SHP77 (cell line): ENCODE data around the gene GCKR.

Experiments
- DNase-seq, 2 experiments: peaks; one replicate each; lab custom pipeline; 2025; lab: John Stamatoyannopoulos, UW

The GCKR gene

GRCh38 chr2:27496357-27497287 is at the start of gene GCKR:
Gene GCKR (plus strand): TSS chr2:27496839. CDS start chr2:27496905, 66 bp downstream.
- DNase-seq: no peak

- DNase-seq: no peak
Measured at GRCh38 chr2:27448381-27448780, 48.3 kb upstream of the GCKR start.

- no peak for DNase-seq
Measured at GRCh38 chr2:27451095-27451494, 45.5 kb upstream of the GCKR start.

- no peak for DNase-seq
Measured at GRCh38 chr2:27453968-27454367, 42.7 kb upstream of the GCKR start.

- no peak for DNase-seq
Measured at GRCh38 chr2:27461118-27461517, 35.5 kb upstream of the GCKR start.

- no peak for DNase-seq
Measured at GRCh38 chr2:27464443-27464842, 32.2 kb upstream of the GCKR start.

- no peak for DNase-seq
Measured at GRCh38 chr2:27471961-27472360, 24.7 kb upstream of the GCKR start.

- DNase-seq: no peak
Measured at GRCh38 chr2:27485496-27485895, 11.1 kb upstream of the GCKR start.

GRCh38 chr2:27489118-27489497 is 7.5 kb upstream of the GCKR start:
- DNase-seq: peak in 1 of 2 experiments; percentile 33

GRCh38 chr2:27489498-27490397 is 6.9 kb upstream of the GCKR start, which contains the start of gene IFT172:
Gene IFT172 (minus strand): TSS chr2:27489743. CDS start chr2:27489653, 90 bp downstream.
- DNase-seq: peak; percentile 99

GRCh38 chr2:27492557-27492956 is 4.1 kb upstream of the GCKR start:
- DNase-seq: no peak

- no peak for DNase-seq
Measured at GRCh38 chr2:27493948-27494283, 2.7 kb upstream of the GCKR start.

- DNase-seq: no peak
Measured at GRCh38 chr2:27494284-27494943, 2.2 kb upstream of the GCKR start.

GRCh38 chr2:27494944-27495554 is 1.6 kb upstream of the GCKR start, which contains the start of gene FNDC4:
Gene FNDC4 (minus strand): TSS chr2:27495200. CDS start chr2:27494679, 521 bp downstream.
- DNase-seq: no peak

- no peak for DNase-seq
Measured at GRCh38 chr2:27495840-27496356, 741 bp upstream of the GCKR start.

- DNase-seq: no peak
Measured at GRCh38 chr2:27497288-27497627, 619 bp downstream of the GCKR start.

GRCh38 chr2:27498975-27499374 is 2.3 kb downstream of the GCKR start:
- DNase-seq: no peak

GRCh38 chr2:27501042-27501441 is 4.4 kb downstream of the GCKR start:
- peak; percentile 80 to 81 for DNase-seq

GRCh38 chr2:27502142-27502541 is 5.5 kb downstream of the GCKR start:
- DNase-seq: no peak

- no peak for DNase-seq
Measured at GRCh38 chr2:27506587-27506986, 9.9 kb downstream of the GCKR start.

GRCh38 chr2:27507293-27507692 is 10.7 kb downstream of the GCKR start:
- no peak for DNase-seq

GRCh38 chr2:27509326-27509725 is 12.7 kb downstream of the GCKR start:
- peak in 1 of 2 experiments; percentile 21 for DNase-seq
